ENCODE results near the gene PTPN4.

GRCh38 chr2:119728421-119728820 is 31.3 kb upstream of the PTPN4 start:
- TF ChIP-seq CTCF (IDR thresholded peaks at IDR 0.05) (no peak), POLR2A (IDR thresholded peaks at IDR 0.05) (no peak)

Data from tibial nerve (tissue), 3 donors.